HEK293T (cell line): ENCODE measurements around the gene SLITRK3.

Experiments used
- ARNT ChIP-seq: fragments of 450-650 bp; IDR thresholded peaks from 2 replicates; pipeline ENCODE4 v1.6.1; 2017; ENCODE audit warnings: mild to moderate bottlenecking
- ELF4 ChIP-seq: fragments of 450-650 bp; IDR thresholded peaks from 2 replicates; pipeline ENCODE4 v1.6.1; 2017; ENCODE audit warnings: antibody characterized with exemption
- FOXA1 ChIP-seq: fragments of 450-650 bp; IDR thresholded peaks from 2 replicates; pipeline ENCODE4 v1.6.1; 2016; ENCODE audit warnings: mild to moderate bottlenecking
- FOXK2 ChIP-seq: fragments of 450-650 bp; IDR thresholded peaks from 2 replicates; pipeline ENCODE4 v1.6.1; 2016; ENCODE audit warnings: mild to moderate bottlenecking
- NFRKB ChIP-seq: fragments of 450-650 bp; IDR thresholded peaks from 2 replicates; pipeline ENCODE4 v1.6.1; 2016; ENCODE audit warnings: mild to moderate bottlenecking, moderate library complexity
- PKNOX1 ChIP-seq: fragments of 450-650 bp; IDR thresholded peaks from 2 replicates; pipeline ENCODE4 v1.6.1; 2016
- SP1 ChIP-seq: fragments of 450-650 bp; IDR thresholded peaks from 2 replicates; pipeline ENCODE4 v1.6.1; 2017
- SUZ12 ChIP-seq: fragments of 450-650 bp; IDR thresholded peaks from 2 replicates; pipeline ENCODE4 v1.6.1; 2016; ENCODE audit warnings: mild to moderate bottlenecking

GRCh38 chr3:165197481-165197800, 1.3 kb upstream of the SLITRK3 start:
- TF ChIP-seq NFRKB, result no peak
- no peak for TF ChIP-seq SP1
- no peak for TF ChIP-seq ELF4
- no peak for TF ChIP-seq FOXK2
- TF ChIP-seq ARNT, result no peak
- TF ChIP-seq FOXA1, result no peak
- no peak for TF ChIP-seq PKNOX1
- no peak for TF ChIP-seq SUZ12
